PC-3 (cell line): ENCODE measurements around the gene GSN.

Source experiments
- EZH2 ChIP-seq: fragments of 300-600 bp; sonication (generic); IDR thresholded peaks from one replicate; pipeline ENCODE4 v1.6.1; 2017; ENCODE audit warnings: antibody characterized with exemption, mild to moderate bottlenecking, low read length; ENCODE audit not compliant: unreplicated experiment
- EZH2phosphoT487 ChIP-seq: fragments of 300-600 bp; sonication (generic); IDR thresholded peaks from 2 replicates; pipeline ENCODE4 v1.6.1; 2018; ENCODE audit warnings: mild to moderate bottlenecking, antibody characterized with exemption, low read length, borderline replicate concordance

DNA sequence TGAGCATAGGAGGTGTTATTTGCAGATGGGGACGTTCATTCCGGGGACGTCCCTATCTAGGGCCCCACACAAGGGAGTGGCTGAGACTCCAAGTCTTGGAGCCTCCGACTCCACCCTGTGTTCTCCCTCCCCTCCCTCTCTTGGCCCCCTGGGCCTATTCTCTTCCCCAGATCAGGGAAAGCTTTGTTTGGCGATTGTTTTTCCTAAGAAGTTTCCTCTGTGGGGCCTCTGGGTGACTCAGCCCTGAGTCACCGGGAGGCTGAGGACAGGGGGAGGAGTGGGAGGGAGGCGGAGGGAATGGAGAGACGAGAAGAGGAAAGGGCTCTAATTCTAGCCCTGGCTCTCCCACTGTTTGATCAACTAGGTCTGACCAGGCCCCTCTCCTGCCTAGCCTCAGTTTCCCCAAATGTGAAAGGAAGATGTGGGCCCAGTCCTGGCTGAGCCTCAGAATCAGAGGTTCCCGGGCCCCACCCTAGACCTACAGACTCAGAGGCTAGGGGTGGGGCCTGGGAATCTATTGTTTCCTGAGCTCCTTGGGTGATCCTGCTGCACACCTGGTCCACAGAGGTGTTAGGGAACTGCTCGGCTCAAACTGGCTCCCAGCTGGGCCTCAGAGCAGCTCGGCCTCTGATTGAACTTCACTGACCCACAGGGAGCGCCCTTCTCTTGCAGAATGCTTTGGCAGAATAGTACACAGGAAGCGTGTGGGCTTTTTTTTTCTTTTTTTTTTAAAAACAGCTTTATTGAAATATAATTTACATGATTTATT, 19.2 kb downstream of the GSN start:
- TF ChIP-seq EZH2phosphoT487 = no peak
- TF ChIP-seq EZH2 = no peak
